Neural cell (in vitro differentiated cells): ENCODE data around the gene SYCE1L.

ENCODE experiments used
- EP300 ChIP-seq: fragments of 450-650 bp; conservative IDR thresholded peaks from 2 replicates; pipeline ENCODE4 v1.6.1; 2014; ENCODE audit warnings: antibody characterized with exemption, mild to moderate bottlenecking, moderate library complexity; ENCODE audit not compliant: poor library complexity, severe bottlenecking
- EZH2 ChIP-seq: fragments of 200-600, 300-800 bp; shearing (Covaris generic), sonication (generic); IDR thresholded peaks from 2 replicates; pipeline ENCODE4 v1.6.1; 2014; ENCODE audit warnings: antibody characterized with exemption, low read length, borderline replicate concordance, mild to moderate bottlenecking; ENCODE audit not compliant: insufficient read depth, poor library complexity, severe bottlenecking
- MXI1 ChIP-seq: fragments of 450-650 bp; conservative IDR thresholded peaks from 2 replicates; pipeline ENCODE4 v1.6.1; 2014; ENCODE audit warnings: antibody characterized with exemption, mild to moderate bottlenecking; ENCODE audit not compliant: poor library complexity, severe bottlenecking
- POLR2AphosphoS5 ChIP-seq: IDR thresholded peaks from 2 replicates; pipeline ENCODE4 v1.6.1; 2012
- RAD21 ChIP-seq: fragments of 450-650 bp; conservative IDR thresholded peaks from 2 replicates; pipeline ENCODE4 v1.6.1; 2014; ENCODE audit warnings: antibody characterized with exemption, mild to moderate bottlenecking, moderate library complexity
- SMC3 ChIP-seq: fragments of 450-650 bp; conservative IDR thresholded peaks from 2 replicates; pipeline ENCODE4 v1.6.1; 2014; ENCODE audit warnings: antibody characterized with exemption, mild to moderate bottlenecking, moderate library complexity; ENCODE audit not compliant: poor library complexity
- TAF1 ChIP-seq: IDR thresholded peaks from 2 replicates; pipeline ENCODE4 v1.6.1; 2012; ENCODE audit warnings: low read depth
- TF ChIP-seq, protein P1 (sequence below): fragments of 450-650 bp; IDR thresholded peaks from 2 replicates; pipeline ENCODE4 v1.5.1; 2014; ENCODE audit warnings: antibody characterized with exemption, mild to moderate bottlenecking, moderate library complexity; ENCODE audit not compliant: poor library complexity, severe bottlenecking
- TF ChIP-seq, protein P2 (sequence below): IDR thresholded peaks from 2 replicates; pipeline ENCODE4 v1.6.1; 2012; ENCODE audit warnings: borderline replicate concordance

DNA sequence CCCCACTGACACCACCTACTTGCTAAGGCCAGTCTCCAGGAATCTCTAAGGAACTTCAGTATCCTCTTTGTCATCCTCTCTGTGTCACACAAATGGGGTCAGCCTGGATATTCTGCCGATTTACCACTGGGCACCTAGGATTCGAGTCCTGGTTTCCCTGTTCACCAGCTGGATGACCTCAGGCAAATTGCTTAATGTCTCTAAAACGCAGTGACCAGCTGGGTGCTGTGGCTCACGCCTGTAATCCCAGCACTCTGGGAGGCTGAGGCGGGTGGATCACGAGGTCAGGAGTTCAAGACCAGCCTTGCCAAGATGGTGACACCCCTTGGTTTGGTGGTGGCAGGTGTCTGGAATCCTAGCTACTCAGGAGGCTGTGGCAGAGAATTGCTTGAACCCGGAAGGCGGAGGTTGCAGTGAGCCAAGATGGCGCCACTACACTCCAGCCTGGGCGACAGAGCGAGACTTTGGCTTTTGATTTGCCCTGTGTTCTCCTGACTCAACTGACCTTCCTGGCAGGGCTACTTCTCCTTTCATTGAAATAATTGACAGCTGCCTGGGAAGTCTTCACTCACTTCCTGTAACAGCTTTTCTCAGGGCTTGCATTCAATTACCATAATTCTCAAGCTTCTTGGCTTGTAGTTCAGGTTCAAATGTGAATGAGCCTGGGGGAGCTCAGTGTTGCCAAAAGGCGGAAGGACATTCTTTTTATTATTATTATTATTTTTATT, 15.4 kb downstream of the SYCE1L start:
- TF ChIP-seq POLR2AphosphoS5 (no peak), EZH2 (no peak), SMC3 (no peak), RAD21 (no peak), TAF1 (no peak), EP300 (no peak), MXI1 (no peak)
- TF ChIP-seq, protein P1, sequence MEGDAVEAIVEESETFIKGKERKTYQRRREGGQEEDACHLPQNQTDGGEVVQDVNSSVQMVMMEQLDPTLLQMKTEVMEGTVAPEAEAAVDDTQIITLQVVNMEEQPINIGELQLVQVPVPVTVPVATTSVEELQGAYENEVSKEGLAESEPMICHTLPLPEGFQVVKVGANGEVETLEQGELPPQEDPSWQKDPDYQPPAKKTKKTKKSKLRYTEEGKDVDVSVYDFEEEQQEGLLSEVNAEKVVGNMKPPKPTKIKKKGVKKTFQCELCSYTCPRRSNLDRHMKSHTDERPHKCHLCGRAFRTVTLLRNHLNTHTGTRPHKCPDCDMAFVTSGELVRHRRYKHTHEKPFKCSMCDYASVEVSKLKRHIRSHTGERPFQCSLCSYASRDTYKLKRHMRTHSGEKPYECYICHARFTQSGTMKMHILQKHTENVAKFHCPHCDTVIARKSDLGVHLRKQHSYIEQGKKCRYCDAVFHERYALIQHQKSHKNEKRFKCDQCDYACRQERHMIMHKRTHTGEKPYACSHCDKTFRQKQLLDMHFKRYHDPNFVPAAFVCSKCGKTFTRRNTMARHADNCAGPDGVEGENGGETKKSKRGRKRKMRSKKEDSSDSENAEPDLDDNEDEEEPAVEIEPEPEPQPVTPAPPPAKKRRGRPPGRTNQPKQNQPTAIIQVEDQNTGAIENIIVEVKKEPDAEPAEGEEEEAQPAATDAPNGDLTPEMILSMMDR = no peak
- TF ChIP-seq, protein P2, sequence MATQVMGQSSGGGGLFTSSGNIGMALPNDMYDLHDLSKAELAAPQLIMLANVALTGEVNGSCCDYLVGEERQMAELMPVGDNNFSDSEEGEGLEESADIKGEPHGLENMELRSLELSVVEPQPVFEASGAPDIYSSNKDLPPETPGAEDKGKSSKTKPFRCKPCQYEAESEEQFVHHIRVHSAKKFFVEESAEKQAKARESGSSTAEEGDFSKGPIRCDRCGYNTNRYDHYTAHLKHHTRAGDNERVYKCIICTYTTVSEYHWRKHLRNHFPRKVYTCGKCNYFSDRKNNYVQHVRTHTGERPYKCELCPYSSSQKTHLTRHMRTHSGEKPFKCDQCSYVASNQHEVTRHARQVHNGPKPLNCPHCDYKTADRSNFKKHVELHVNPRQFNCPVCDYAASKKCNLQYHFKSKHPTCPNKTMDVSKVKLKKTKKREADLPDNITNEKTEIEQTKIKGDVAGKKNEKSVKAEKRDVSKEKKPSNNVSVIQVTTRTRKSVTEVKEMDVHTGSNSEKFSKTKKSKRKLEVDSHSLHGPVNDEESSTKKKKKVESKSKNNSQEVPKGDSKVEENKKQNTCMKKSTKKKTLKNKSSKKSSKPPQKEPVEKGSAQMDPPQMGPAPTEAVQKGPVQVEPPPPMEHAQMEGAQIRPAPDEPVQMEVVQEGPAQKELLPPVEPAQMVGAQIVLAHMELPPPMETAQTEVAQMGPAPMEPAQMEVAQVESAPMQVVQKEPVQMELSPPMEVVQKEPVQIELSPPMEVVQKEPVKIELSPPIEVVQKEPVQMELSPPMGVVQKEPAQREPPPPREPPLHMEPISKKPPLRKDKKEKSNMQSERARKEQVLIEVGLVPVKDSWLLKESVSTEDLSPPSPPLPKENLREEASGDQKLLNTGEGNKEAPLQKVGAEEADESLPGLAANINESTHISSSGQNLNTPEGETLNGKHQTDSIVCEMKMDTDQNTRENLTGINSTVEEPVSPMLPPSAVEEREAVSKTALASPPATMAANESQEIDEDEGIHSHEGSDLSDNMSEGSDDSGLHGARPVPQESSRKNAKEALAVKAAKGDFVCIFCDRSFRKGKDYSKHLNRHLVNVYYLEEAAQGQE = no peak
